Ascending aorta (tissue), 2 donors: ENCODE results near the gene UBN2. TPM values are rescaled to one million over a fixed set of nuclear protein-coding genes. Genes with fewer than 3 reads are reported as not detected.

ENCODE experiments used
- DNase-seq, 2 donors: peaks; one replicate each; pipeline ENCODE4 v3.0.0-alpha.2; 2019; ENCODE audit warnings: low spot score in 2 of 2
- H3K27ac ChIP-seq, 2 donors: fragments of 200-600 bp; sonication (generic); one replicate each; pipeline ENCODE4 v1.5.1; 2016 to 2017; ENCODE audit warnings: mild to moderate bottlenecking in 1 of 2
- H3K27me3 ChIP-seq: fragments of 200-600 bp; sonication (generic); one replicate; pipeline ENCODE4 v1.5.1; 2017
- H3K36me3 ChIP-seq, 2 donors: fragments of 200-600 bp; sonication (generic); one replicate each; pipeline ENCODE4 v1.5.1; 2016
- H3K4me1 ChIP-seq, 2 donors: fragments of 200-600 bp; sonication (generic); one replicate each; pipeline ENCODE4 v1.5.1; 2016 to 2017; ENCODE audit warnings: mild to moderate bottlenecking in 1 of 2
- H3K4me3 ChIP-seq, 2 donors: fragments of 200-600 bp; sonication (generic); one replicate each; pipeline ENCODE4 v1.5.1; 2016 to 2017; ENCODE audit warnings: mild to moderate bottlenecking in 1 of 2
- H3K9me3 ChIP-seq, 2 donors: fragments of 200-600 bp; sonication (generic); one replicate each; pipeline ENCODE4 v1.5.1; 2016
- intact Hi-C: fragments of 100-400 bp; cut with DNase I; formaldehyde crosslinking; loops from one replicate; pipeline ENCODE4 v1.15.1; 2023
- total RNA-seq: library from RNA; depleted of rRNA; stranded (reverse); fragments of >200 nt; gene quantifications from one replicate; pipeline ENCODE4 v1.1.0, GENCODE V29; 2016
- TF ChIP-seq, protein P1 (sequence below), 3 experiments: fragments of 200-600 bp in 2 of 3; fragments of 450-650 bp in 1 of 3; sonication (generic) in 2 of 3; IDR thresholded peaks; one replicate each; pipeline ENCODE4 v1.5.1; 2016 to 2019; ENCODE audit warnings: antibody characterized with exemption in 3 of 3, mild to moderate bottlenecking in 1 of 3, moderate library complexity in 1 of 3

The UBN2 gene
- total RNA-seq, 1 donor from 2014 or later, result 3.7 TPM

DNA sequence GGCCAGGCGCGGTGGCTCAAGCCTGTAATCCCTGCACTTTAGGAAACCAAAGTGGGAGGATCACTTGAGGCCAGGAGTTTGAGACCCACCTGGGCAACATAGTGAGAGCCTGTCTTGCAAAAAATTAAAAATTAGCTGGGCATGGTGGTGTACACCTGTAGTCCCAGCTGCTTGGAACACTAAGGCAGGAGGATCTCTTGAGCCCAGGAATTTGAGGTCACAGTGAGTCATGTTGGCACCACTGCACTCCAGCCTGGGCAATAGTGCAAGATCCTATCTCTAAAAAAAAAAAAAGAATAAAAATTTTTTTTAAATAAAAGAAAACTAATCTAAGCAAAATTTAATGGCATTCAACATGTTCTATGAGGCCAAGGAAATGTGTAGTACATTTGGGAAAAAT is 44.9 kb upstream of the UBN2 start:
- intact Hi-C loops, result no loop called here
- Histone ChIP-seq H3K4me1 (no peaks in the 10 kb centered on the region), H3K4me3 (no peak overlapping the region), H3K36me3 (peaks cover 3 to 30% of the 10 kb centered on the region in 2 donors), H3K27ac (no peak overlapping the region), H3K9me3 (no peaks in the 10 kb centered on the region), H3K27me3 (no peaks in the 10 kb centered on the region)
- TF ChIP-seq, protein P1, sequence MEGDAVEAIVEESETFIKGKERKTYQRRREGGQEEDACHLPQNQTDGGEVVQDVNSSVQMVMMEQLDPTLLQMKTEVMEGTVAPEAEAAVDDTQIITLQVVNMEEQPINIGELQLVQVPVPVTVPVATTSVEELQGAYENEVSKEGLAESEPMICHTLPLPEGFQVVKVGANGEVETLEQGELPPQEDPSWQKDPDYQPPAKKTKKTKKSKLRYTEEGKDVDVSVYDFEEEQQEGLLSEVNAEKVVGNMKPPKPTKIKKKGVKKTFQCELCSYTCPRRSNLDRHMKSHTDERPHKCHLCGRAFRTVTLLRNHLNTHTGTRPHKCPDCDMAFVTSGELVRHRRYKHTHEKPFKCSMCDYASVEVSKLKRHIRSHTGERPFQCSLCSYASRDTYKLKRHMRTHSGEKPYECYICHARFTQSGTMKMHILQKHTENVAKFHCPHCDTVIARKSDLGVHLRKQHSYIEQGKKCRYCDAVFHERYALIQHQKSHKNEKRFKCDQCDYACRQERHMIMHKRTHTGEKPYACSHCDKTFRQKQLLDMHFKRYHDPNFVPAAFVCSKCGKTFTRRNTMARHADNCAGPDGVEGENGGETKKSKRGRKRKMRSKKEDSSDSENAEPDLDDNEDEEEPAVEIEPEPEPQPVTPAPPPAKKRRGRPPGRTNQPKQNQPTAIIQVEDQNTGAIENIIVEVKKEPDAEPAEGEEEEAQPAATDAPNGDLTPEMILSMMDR (IDR thresholded peaks at IDR 0.05), result no peak
- DNase-seq, result no peak

DNA sequence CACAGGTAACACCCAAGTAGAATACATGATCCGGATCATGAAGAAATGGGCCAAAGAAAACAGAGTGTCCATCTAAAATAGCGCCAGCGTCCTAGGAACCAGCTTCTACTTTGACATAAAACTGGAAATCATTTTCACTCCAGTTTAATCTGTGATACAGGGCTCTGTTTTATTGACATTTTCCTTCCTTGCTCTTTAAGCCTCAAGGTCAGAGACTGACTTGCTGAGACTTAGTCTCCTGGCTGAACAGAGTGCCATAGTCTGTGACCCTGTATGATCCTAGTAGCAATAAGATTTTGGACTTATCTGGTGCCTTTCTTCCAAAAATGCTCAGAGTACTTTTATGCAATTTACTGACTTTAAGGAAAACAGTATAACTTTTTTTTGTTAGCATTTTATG is 41.7 kb upstream of the UBN2 start:
- Histone ChIP-seq H3K4me3 (no peak overlapping the region), H3K27ac (no peak overlapping the region), H3K9me3 (no peaks in the 10 kb centered on the region), H3K27me3 (no peaks in the 10 kb centered on the region), H3K4me1 (no peaks in the 10 kb centered on the region), H3K36me3 (peaks cover 3 to 10% of the 10 kb centered on the region in 2 donors)
- no peak for DNase-seq
- TF ChIP-seq, protein P1 (IDR thresholded peaks at IDR 0.05), result no peak
- intact Hi-C loops, result no loop called here

DNA sequence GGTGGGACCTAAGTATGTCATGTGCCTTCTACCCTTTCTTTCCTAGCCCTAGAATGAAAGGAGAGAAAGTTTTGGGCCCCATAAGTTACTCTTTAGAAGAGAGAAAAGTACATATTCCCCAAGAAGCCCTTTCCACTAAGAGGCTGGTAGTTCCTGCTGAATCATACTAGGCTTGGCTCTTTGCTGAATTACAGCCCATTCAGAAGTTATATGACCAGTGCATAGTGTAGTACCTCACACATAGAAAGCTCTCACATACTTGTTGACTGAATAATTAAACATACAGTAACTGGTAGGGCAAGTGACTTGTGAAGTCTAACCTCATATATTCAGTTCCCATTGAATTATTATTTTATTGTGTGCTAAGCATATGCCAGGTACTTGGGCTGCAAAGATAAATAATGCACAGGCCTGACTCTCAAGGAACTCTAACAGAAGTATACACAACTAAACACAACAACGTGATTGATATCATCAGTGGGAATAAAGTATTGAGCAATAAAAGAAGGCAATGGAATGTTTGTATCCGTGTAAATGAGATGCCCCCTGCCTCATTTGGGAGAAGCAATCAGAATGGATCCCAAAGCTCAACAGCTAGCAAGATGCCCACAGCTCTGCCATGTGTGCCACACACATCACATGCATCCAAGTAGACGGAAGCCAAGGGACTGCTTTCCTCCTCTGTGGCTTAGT is 38.9 kb upstream of the UBN2 start:
- Histone ChIP-seq H3K9me3 (no peaks in the 10 kb centered on the region), H3K4me1 (no peaks in the 10 kb centered on the region), H3K27me3 (no peaks in the 10 kb centered on the region), H3K4me3 (no peak overlapping the region), H3K27ac (no peak overlapping the region), H3K36me3 (peaks cover 3 to 10% of the 10 kb centered on the region in 2 donors)
- no peak for DNase-seq
- TF ChIP-seq, protein P1 (IDR thresholded peaks at IDR 0.05), result no peak
- intact Hi-C loops, result no loop called here

GRCh38 chr7:139200382-139200781 is 30.7 kb upstream of the UBN2 start:
- Histone ChIP-seq H3K4me3 (no peak overlapping the region), H3K9me3 (no peaks in the 10 kb centered on the region), H3K36me3 (no peaks in the 10 kb centered on the region), H3K27ac (no peak overlapping the region), H3K27me3 (no peaks in the 10 kb centered on the region), H3K4me1 (no peaks in the 10 kb centered on the region)
- TF ChIP-seq, protein P1 (IDR thresholded peaks at IDR 0.05), result no peak
- no peak for DNase-seq
- intact Hi-C loops, result no loop called here

DNA sequence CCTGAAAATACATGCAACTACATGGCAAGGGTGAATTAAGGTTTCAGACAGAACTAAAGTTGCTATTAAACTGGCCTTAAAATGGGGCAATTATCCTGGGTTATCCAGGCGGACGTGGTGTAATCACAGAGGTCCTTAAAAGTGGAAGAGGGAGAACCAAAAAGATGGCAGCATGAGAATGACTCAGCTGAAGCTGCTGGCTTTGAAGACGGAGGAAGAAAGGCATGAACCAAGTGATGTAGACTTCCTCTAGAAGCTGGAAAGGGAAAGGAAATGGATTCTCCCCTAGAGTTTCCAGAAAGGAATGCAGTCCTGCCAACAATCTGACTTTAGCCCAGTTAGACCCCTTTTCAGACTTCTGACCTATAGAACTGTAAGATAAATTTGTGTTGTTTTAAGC is 27.0 kb upstream of the UBN2 start:
- Histone ChIP-seq H3K27ac (no peak overlapping the region), H3K4me3 (no peak overlapping the region), H3K36me3 (no peaks in the 10 kb centered on the region), H3K4me1 (no peaks in the 10 kb centered on the region), H3K9me3 (peaks cover 0 to 18% of the 10 kb centered on the region in 2 donors), H3K27me3 (no peaks in the 10 kb centered on the region)
- TF ChIP-seq, protein P1 (IDR thresholded peaks at IDR 0.05), result no peak
- intact Hi-C loops, result no loop called here
- no peak for DNase-seq

DNA sequence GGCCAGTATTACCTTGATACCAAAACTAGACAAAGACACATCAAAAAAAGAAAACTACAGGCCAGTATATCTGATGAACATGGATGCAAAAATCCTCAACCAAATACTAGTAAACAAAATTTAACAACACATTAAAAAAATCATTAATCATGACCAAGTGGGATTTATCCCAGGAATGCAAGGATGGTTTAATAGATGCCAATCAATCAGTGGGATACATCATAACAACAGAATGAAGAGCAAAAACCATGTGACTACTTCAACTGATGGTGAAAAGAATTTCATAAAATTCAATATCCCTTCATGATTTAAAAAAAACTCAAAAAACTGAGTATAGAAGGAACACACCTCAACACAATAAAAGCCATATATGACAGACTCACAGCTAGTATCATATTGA is 25.2 kb upstream of the UBN2 start:
- no peak for DNase-seq
- no peaks in the 10 kb centered on the region for H3K36me3 ChIP-seq
- no peaks in the 10 kb centered on the region for H3K4me1 ChIP-seq
- H3K27ac ChIP-seq, result no peak overlapping the region
- intact Hi-C loops, result no loop called here
- no peaks in the 10 kb centered on the region for H3K27me3 ChIP-seq
- no peak overlapping the region for H3K4me3 ChIP-seq
- TF ChIP-seq, protein P1 (IDR thresholded peaks at IDR 0.05), result no peak
- H3K9me3 ChIP-seq, result peaks cover 0 to 21% of the 10 kb centered on the region in 2 donors
